ENCODE results near the gene PPARD. TPM values are rescaled to one million over a fixed set of nuclear protein-coding genes. Genes with fewer than 3 reads are reported as not detected.

Gene PPARD
- total and polyA plus RNA-seq, 2 of the 13 experiments (the other 11 are each of a cell fraction or from before 2014, with no cell fraction given), result 6.1 to 13.3 TPM

GRCh38 chr6:35428421-35429149 is 86.2 kb downstream of the PPARD start (continued):
- TF ChIP-seq PLRG1 (conservative IDR thresholded peaks at IDR 0.05) (no peak), NR1H2 (CRISPR knock-in tag; IDR thresholded peaks at IDR 0.05; ENCODE audit: borderline replicate concordance, low read depth) (no peak), CREB1 (IDR thresholded peaks at IDR 0.05) (no peak), CREB1 (CRISPR knock-in tag; IDR thresholded peaks at IDR 0.05) (peak; percentile 18; the same call in 1 of the 2 replicates), HHEX (CRISPR knock-in tag; IDR thresholded peaks at IDR 0.05) (peak; percentile 76; the same call in 1 of the 2 replicates), HNF4A (CRISPR knock-in tag; IDR thresholded peaks at IDR 0.05) (0 out of 2 replicates have a peak, but pooled peaks have one; percentile 21), SUZ12 (IDR thresholded peaks at IDR 0.05; ENCODE audit: low read depth, low read length) (no peak), MEIS2 (CRISPR knock-in tag; IDR thresholded peaks at IDR 0.05) (peak; percentile 80; the same call in 1 of the 2 replicates), SNAPC2 (CRISPR knock-in tag; IDR thresholded peaks at IDR 0.05) (no peak), SP4 (CRISPR knock-in tag; IDR thresholded peaks at IDR 0.05) (no peak), ZFP82 (CRISPR knock-in tag; IDR thresholded peaks at IDR 0.05; ENCODE audit: borderline replicate concordance) (no peak), ZNF839 (CRISPR knock-in tag; IDR thresholded peaks at IDR 0.05; ENCODE audit: borderline replicate concordance) (no peak), FOXJ3 (CRISPR knock-in tag; IDR thresholded peaks at IDR 0.05; ENCODE audit: borderline replicate concordance) (peak; percentile 64; the same call in 1 of the 2 replicates), ZC3H13 (CRISPR knock-in tag; IDR thresholded peaks at IDR 0.05) (peak; percentile 83; the same call in 1 of the 2 replicates), SP2 (CRISPR knock-in tag; IDR thresholded peaks at IDR 0.05) (no peak), ATF1 (CRISPR knock-in tag; IDR thresholded peaks at IDR 0.05) (no peak), RORA (CRISPR knock-in tag; IDR thresholded peaks at IDR 0.05) (no peak), SRSF1 (optimal IDR thresholded peaks at IDR 0.05; ENCODE audit: low read depth, low read length) (no peak), ATF7-NPFF (CRISPR knock-in tag; IDR thresholded peaks at IDR 0.05; ENCODE audit: low read depth) (no peak), ZBTB14 (CRISPR knock-in tag; IDR thresholded peaks at IDR 0.05) (no peak), ZNF317 (CRISPR knock-in tag; IDR thresholded peaks at IDR 0.05) (no peak), MXD1 (CRISPR knock-in tag; IDR thresholded peaks at IDR 0.05) (no peak; the same call in 1 of the 2 replicates), ZNF253 (CRISPR knock-in tag; IDR thresholded peaks at IDR 0.05; ENCODE audit: borderline replicate concordance) (no peak), KLF13 (CRISPR knock-in tag; IDR thresholded peaks at IDR 0.05) (no peak), KAT7 (CRISPR knock-in tag; IDR thresholded peaks at IDR 0.05; ENCODE audit: borderline replicate concordance) (no peak), ZNF629 (CRISPR knock-in tag; conservative IDR thresholded peaks at IDR 0.05) (no peak), NCOA1 (CRISPR knock-in tag; IDR thresholded peaks at IDR 0.05) (0 out of 2 replicates have a peak, but pooled peaks have one; percentile 41), ZNF292 (CRISPR knock-in tag; IDR thresholded peaks at IDR 0.05; ENCODE audit: borderline replicate concordance, low read depth) (peak; percentile 49; the same call in 1 of the 2 replicates), ZSCAN20 (CRISPR knock-in tag; IDR thresholded peaks at IDR 0.05; ENCODE audit: borderline replicate concordance) (no peak), ARID3A (IDR thresholded peaks at IDR 0.05; ENCODE audit: low read depth, low read length) (peak; percentile 88), GATA4 (IDR thresholded peaks at IDR 0.05; ENCODE audit: borderline replicate concordance, low read depth) (no peak)

Measured in HepG2 (cell line).